ENCODE results near the gene ZFHX3. TPM values are rescaled to one million over a fixed set of nuclear protein-coding genes. Genes with fewer than 3 reads are reported as not detected.

The ZFHX3 gene
- total and polyA plus RNA-seq, 11 donors = 3.8 to 21.6 (median 13.6) TPM

GRCh38 chr16:73063854-73064211, 15.9 kb upstream of the ZFHX3 start:
- Histone ChIP-seq H3K9me3 (no peaks in the 10 kb centered on the region), H3K27me3 (peaks cover 0 to 39% (median 13%) of the 10 kb centered on the region in 9 donors), H3K4me1 (peaks cover 2 to 77% (median 40%) of the 10 kb centered on the region in 12 donors), H3K4me3 (peak overlapping the region in 9 of 12 donors; percentile 28 to 84 (median 44)), H3K36me3 (no peaks in the 10 kb centered on the region), H3K27ac (peak overlapping the region in 11 of 12 donors; percentile 4 to 84 (median 52))
- no peak for TF ChIP-seq CTCF (IDR thresholded peaks at IDR 0.05)
- no peak for TF ChIP-seq POLR2A (IDR thresholded peaks at IDR 0.05)
- WGBS, 4 donors = 26 to 52% (median 35%) methylated on average over 14 of the region's 14 CpGs
- intact Hi-C loops (cut with DNase I) = loop anchor here in 3 of 10 donors (5.0 to 10.0 kb wide), 2 partner anchors 111 to 128 kb away; no protein-coding TSS in a partner anchor
- ATAC-seq (no peak), DNase-seq (no peak)

GRCh38 chr16:73062743-73063733, 15.1 kb upstream of the ZFHX3 start:
- no peak for TF ChIP-seq POLR2A (IDR thresholded peaks at IDR 0.05)
- TF ChIP-seq CTCF (IDR thresholded peaks at IDR 0.05) = no peak
- H3K4me1 ChIP-seq = peaks cover 0 to 69% (median 32%) of the 10 kb centered on the region in 12 donors
- ATAC-seq = no peak
- peak in 2 of 5 donors; percentile 34 to 70 for DNase-seq
- no peaks in the 10 kb centered on the region for H3K36me3 ChIP-seq
- intact Hi-C loops (cut with DNase I) = loop anchor here in 3 of 10 donors (5.0 to 10.0 kb wide), 2 partner anchors 112 to 129 kb away; no protein-coding TSS in a partner anchor
- peak overlapping the region in 11 of 12 donors; percentile 4 to 84 (median 56) for H3K27ac ChIP-seq
- WGBS, 4 donors = 22 to 57% (median 36%) methylated on average over 49 to 55 of the region's 55 CpGs
- peak overlapping the region in 11 of 12 donors; percentile 14 to 84 (median 41) for H3K4me3 ChIP-seq
- H3K9me3 ChIP-seq = no peaks in the 10 kb centered on the region
- H3K27me3 ChIP-seq = peaks cover 0 to 39% (median 13%) of the 10 kb centered on the region in 9 donors

- H3K36me3 ChIP-seq = no peaks in the 10 kb centered on the region
- WGBS, 4 donors = 83 to 95% (median 90%) methylated on average over 3 of the region's 3 CpGs
- TF ChIP-seq CTCF (IDR thresholded peaks at IDR 0.05) = no peak
- TF ChIP-seq POLR2A (IDR thresholded peaks at IDR 0.05) = no peak
- H3K9me3 ChIP-seq = no peaks in the 10 kb centered on the region
- peaks cover 0 to 39% (median 13%) of the 10 kb centered on the region in 9 donors for H3K27me3 ChIP-seq
- peaks cover 0 to 59% (median 26%) of the 10 kb centered on the region in 12 donors for H3K4me1 ChIP-seq
- no peak for DNase-seq
- no peak for ATAC-seq
- intact Hi-C loops (cut with DNase I) = loop anchor here in 3 of 10 donors (5.0 to 10.0 kb wide), 2 partner anchors 113 to 130 kb away; no protein-coding TSS in a partner anchor
- H3K27ac ChIP-seq = peak overlapping the region in 6 of 12 donors; percentile 5 to 96 (median 64)
- H3K4me3 ChIP-seq = peak overlapping the region in 7 of 12 donors; percentile 35 to 84 (median 71)
Observed at GRCh38 chr16:73062001-73062616, 14.2 kb upstream of the ZFHX3 start.

Data from heart left ventricle (tissue), 16 donors.